A549 treated with Hydrocortisone at 1 μM for 4 hours (cell line): ENCODE data around the gene ZNF112. TPM values are rescaled to one million over a fixed set of nuclear protein-coding genes. Genes with fewer than 3 reads are reported as not detected.

Experiments used
- total RNA-seq: library from RNA; stranded (reverse); fragments of 200-300 nt; extraction: Qiagen RNA extraction; gene quantifications from 5 replicates; pipeline ENCODE4 v1.2.3, GENCODE V29; 2022

The ZNF112 gene
- 1.6 to 2.6 TPM (median 2.1 TPM) in 5 replicates for total RNA-seq

DNA sequence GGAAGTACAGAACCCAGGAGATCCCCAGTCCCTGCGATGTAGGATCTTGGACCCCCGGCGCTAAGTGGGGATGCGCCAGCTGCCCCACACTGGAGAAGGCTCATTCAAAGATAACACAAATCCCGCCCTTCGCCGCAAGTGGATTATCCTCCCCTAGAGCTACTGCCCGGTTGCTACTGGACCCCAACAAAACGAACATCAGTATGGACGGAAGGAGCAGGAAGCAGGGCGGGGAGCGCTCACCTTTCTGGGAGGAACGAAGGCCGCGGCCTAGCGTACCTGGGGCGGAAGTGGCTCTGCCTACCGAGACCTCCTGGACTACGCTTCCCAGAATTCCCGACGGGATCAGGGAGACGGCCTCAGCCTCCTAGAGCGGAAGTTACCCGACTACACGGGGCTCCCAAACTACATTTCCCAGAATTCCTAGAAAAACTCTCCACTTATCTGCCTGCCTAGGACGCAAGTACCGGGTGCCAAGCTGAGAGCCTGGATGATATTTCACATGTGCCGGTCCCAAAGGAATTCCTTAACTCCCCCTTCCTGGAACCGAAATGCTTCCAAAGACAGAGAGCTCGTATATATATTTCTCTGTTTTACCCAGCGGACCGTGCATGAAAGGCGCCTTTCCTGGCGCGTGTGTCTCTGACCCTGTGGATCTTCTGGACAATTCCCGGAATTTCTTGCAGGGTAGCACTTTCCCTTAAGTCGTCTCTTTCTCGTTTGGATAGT, at the start of gene ZNF112:
Gene ZNF112 (minus strand): TSS at position 298 of the 729 bp plus-strand sequence. CDS start 16,141 bp downstream, outside the sequence.

DNA sequence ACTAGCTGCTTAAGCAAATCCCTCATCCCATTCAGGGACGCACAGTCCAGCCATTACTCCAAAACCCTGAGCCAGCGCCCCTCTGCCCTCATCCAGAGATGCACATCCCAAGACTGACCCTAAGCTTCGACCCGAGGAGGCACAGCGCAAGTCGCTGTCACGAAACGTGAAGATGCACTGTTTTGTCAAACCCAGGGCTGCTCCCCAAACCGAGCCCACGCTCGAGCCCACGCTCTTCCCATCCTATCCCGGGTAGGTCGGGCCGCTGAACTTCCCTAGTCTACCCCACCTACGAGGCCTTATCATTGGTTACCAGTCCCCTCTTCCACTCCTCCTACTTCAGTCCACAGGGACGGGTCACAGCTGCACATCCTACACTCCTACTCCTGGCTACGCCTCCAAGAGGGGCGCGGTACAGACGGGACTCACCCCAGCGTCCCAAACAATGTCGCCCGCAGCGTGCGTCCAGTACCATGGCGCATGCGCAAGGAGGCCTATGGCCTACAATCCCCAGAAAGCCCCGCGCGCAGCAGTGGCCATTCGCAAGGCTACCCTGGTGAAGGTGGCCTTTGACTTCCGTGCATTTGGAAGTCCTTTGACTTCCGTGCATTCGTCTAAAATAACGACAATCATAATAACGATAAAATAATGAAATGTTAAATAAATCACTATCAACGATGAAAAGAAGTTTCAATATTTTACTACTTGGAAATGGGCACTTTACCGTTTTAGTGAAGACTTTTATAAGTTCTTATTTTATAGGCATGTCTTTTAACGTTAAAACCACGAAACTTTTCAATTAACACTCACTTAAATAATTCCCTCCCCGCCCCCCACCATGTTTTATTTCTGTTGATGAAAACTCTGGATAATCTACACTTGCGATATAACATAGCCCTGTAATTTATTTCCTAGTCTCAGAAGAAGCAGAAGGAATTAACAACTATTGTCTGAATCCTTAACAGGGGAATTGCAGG, 44.9 kb upstream of the ZNF112 start, which contains the start of gene ZNF285:
Gene ZNF285 (minus strand): TSS at position 470 of the 977 bp plus-strand sequence. CDS start 4,395 bp downstream, outside the sequence.

DNA sequence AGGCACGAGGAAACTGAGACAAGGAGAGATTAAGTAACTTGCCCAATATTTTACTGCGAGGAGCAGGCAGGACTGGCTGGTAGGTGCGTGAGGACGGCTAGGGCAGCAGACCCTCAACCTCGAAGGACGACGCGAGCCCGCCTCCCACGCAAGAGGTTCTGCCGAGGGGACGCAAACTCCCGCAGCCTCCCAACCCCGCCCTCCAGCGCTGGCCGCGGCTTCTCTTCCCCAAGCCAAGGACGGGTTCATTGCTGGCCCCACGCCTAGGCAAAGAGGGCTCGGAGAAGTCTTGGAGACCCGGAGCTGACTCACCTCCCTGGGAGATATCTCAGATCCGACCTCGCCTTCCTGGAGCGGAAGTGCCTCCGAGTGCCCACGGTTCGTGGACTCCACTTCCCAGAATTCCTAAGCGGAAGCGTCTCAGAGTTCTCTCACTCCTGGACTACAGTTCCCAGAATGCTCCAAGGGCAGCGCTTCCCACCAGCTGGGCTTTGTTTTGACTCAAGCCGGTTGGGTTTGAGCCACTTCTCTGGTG, 51.8 kb downstream of the ZNF112 start, which contains the start of gene ZNF235:
Gene ZNF235 (minus strand): TSS at position 367 of the 535 bp plus-strand sequence. CDS start 1,621 bp downstream, outside the sequence.

Other genes with a start within 250 kb of the ZNF112 start
- 2.3 to 4.3 TPM (median 2.5 TPM) in 5 replicates for gene ZNF225, start 243.3 kb downstream of the ZNF112 start, total RNA-seq
- gene ZNF234, start 215.1 kb downstream of the ZNF112 start, total RNA-seq = 1.3 to 2.5 TPM (median 2.2 TPM) in 5 replicates
- gene ZNF226, start 191.6 kb downstream of the ZNF112 start, total RNA-seq = 18.3 to 21.5 TPM (median 18.7 TPM) in 5 replicates
- gene ZNF227, start 144.1 kb downstream of the ZNF112 start, total RNA-seq = 9.3 to 13.7 TPM (median 10.1 TPM) in 5 replicates
- gene ZNF233, start 96.8 kb downstream of the ZNF112 start, total RNA-seq = 0.51 to 0.83 TPM (median 0.63 TPM) in 5 replicates
- 2.8 to 4.5 TPM (median 3.1 TPM) in 5 replicates for gene ZNF235, start 51.7 kb downstream of the ZNF112 start, total RNA-seq
- gene ZNF285, start 44.9 kb upstream of the ZNF112 start, total RNA-seq = 2.0 to 3.2 TPM (median 2.3 TPM) in 5 replicates
- gene ZNF229, start 91.8 kb upstream of the ZNF112 start, total RNA-seq = 2.3 to 3.1 TPM (median 2.8 TPM) in 5 replicates
- gene ZNF180, start 143.8 kb upstream of the ZNF112 start, total RNA-seq = 7.1 to 9.1 TPM (median 7.9 TPM) in 5 replicates
- 0.08 to 0.10 TPM in 2 of 5 replicates, not detected in the others for gene CEACAM20, start 173.0 kb upstream of the ZNF112 start, total RNA-seq